DMS153 (cell line): Measurements from ENCODE around the gene SPEF2.
A peak's percentile ranks its signal among the peaks of the same experiment; 100 is the strongest.

Source experiments
- DNase-seq: peaks from one replicate; lab custom pipeline; 2025; lab: John Stamatoyannopoulos, UW

SPEF2 gene

GRCh38 chr5:35707659-35708058 lies 90.0 kb downstream of the SPEF2 start:
- no peak for DNase-seq

GRCh38 chr5:35709688-35710087 lies 92.0 kb downstream of the SPEF2 start:
- no peak for DNase-seq

GRCh38 chr5:35717718-35718117 lies 100.1 kb downstream of the SPEF2 start:
- DNase-seq: no peak

DNA sequence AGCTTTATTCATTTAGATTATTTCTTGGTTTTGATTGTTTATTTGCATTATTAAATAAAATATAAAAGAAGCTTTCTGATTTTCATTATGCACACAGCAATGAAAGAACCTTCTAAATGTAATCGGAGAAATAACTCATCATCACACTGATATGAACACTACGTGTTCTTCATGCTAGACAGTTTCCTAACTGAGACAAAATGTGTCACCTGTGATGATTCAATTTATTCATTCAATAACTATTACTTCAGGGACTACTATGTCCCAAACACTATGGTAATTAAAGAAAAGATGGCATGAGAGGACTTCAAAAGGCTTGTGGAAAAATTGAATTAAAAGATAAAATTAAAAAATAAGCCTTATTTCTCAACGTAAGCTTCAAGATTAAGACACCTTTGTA lies 118.1 kb downstream of the SPEF2 start:
- DNase-seq: no peak

DNA sequence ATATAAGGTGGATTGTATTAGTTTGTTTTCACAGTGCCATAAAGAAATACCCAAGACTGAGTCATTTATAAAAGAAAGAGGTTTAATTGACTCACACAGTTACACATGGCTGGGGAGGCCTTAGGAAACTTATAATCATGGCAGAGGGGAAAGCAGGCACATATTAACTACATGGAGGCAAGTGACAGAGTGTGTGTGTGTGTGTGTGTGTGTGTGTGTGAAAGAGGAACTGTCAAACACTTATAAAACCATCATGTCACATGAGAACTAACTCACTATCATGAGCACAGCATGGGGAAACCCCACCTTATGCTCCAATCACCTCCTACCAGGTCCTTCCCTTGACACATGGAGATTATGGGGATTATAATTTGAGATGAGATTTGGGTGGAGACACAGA lies 118.6 kb downstream of the SPEF2 start:
- DNase-seq: no peak

GRCh38 chr5:35741126-35741716 lies 123.6 kb downstream of the SPEF2 start:
- no peak for DNase-seq

GRCh38 chr5:35741971-35742370 lies 124.3 kb downstream of the SPEF2 start:
- DNase-seq: no peak

GRCh38 chr5:35743644-35744043 lies 126.0 kb downstream of the SPEF2 start:
- DNase-seq: no peak

GRCh38 chr5:35745193-35745592 lies 127.5 kb downstream of the SPEF2 start:
- DNase-seq: no peak

DNA sequence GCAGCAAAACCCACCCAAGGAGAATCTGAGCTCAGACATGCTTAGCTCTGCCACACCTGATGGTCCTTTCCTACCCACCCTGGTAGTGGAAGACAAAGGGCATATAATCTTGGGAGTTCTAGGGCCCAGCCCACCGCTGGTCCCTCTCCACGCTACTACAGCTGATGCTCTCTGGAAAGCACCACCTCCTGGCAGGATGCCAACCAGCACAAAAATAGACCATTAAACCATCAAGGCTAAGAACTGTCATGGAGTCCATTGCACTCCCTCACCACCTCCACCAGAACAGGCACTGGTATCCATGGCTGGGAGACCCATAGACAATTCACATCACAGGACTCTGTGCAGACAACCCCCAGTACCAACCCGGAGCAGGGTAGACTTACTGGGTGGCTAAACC lies 128.0 kb downstream of the SPEF2 start:
- DNase-seq: no peak

- no peak for DNase-seq
Observed at GRCh38 chr5:35752012-35752411, 134.3 kb downstream of the SPEF2 start.

DNA sequence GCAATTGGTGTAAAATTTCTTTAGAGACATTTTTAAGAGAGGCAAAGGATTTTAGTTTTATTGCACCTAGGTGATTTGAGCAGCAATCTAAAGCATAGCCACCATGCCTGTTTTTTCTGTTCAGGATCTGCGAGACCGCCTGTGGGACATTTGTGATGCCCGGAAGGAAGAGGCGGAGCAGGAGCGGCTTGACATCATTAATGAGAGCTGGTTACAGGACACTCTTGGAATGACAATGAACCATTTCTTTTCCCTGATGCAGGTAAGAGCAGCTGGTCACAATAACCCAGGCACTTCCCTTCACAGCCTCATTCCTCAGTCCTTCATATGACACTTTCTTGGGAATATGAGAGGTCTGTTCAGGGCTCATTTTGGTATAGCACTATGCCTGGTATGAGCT lies 135.8 kb downstream of the SPEF2 start:
- DNase-seq: no peak

- DNase-seq: no peak
Observed at GRCh38 chr5:35754481-35754880, 136.8 kb downstream of the SPEF2 start.

GRCh38 chr5:35755966-35756365 lies 138.3 kb downstream of the SPEF2 start:
- no peak for DNase-seq

GRCh38 chr5:35758151-35758724 lies 140.6 kb downstream of the SPEF2 start:
- no peak for DNase-seq

GRCh38 chr5:35761541-35761940 lies 143.9 kb downstream of the SPEF2 start:
- no peak for DNase-seq

- DNase-seq: no peak
Observed at GRCh38 chr5:35762368-35762767, 144.7 kb downstream of the SPEF2 start.

- no peak for DNase-seq
Observed at GRCh38 chr5:35765921-35766320, 148.3 kb downstream of the SPEF2 start.

DNA sequence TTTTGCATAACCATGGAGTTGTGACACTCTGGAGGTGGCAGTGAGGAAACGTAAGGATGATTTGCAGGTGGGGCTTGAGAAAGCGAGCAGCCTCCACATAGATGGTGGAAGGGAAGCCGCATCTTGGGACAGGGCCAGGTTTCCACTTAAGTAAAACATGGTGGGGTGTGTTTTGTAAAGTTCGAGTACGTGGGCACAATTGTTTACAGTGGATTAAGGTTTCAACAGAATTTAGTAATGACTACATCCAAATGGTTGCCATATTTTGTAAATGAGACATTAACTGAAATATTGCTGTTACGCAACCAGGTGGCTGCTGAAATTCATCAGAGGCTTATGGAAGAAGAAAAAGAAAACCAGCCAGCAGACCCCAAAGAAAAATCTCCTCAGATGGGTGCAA lies 153.6 kb downstream of the SPEF2 start:
- no peak for DNase-seq

GRCh38 chr5:35771839-35772238 lies 154.2 kb downstream of the SPEF2 start:
- DNase-seq: no peak

DNA sequence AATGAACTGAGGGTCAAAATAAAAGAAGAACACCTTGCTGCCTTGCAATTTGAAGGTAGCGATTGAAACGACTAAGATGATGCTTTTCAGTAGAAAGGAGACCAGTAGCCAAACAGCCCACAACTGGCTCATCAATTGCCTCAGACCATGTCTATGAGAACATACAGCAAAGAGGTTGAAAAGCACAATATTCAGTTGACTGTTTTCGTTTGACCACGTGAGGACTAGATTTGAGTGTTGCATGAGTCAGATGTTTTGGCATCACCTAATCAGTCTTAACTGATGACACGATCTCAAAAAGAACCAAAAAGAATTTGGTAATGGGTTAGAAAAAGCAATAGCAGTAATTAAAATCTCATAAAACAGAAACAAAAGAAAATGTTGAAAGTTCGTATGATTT lies 156.3 kb downstream of the SPEF2 start:
- no peak for DNase-seq

- no peak for DNase-seq
Observed at GRCh38 chr5:35776757-35777156, 159.1 kb downstream of the SPEF2 start.

DNA sequence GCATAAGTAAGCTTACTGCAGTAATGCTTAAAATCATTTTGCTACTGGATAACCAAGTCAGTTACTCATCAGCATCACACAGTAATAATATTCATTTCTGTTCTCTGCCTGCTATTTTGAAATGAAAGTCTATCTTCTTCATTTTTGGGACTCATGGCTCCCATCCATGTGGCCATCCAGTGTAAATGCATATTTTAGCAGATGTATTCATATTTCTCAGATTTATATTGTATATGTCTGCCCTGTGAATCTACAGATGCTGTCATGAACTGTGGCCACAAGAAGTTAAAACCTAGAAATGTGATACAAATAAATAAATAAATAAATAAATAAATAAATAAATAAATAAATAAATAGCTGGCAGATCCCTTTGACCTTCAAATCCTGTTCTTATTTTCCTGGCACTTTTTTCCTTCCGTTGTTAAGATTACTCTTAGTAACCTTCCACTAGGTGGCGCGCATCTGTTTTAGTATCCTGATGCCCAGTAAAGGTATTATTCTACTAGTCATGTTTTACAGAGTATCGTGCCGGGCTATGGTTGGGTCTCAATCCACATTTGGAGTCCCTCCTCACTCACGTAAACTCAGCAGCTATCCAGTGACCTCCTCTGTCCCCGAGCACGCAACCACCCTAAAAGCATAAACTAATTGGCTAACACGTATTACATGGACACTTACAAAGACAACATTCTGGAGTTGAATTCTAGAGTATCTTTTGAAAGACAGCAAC lies 159.9 kb downstream of the SPEF2 start:
- peak; percentile 69 for DNase-seq
